Renal pelvis (tissue), 4 donors: ENCODE data around the gene CCDC124. TPM values are rescaled to one million over a fixed set of nuclear protein-coding genes. Genes with fewer than 3 reads are reported as not detected.

ENCODE experiments used
- DNase-seq: peaks from one replicate; pipeline ENCODE4 v3.0.0-alpha.2; 2013
- polyA plus RNA-seq, 3 donors: library from polyadenylated mRNA; unstranded; fragments of 120-200 nt; gene quantifications; one replicate each; pipeline ENCODE4 v1.2.1, GENCODE V29; 2013; ENCODE audit not compliant: insufficient read length in 3 of 3

Gene CCDC124
- polyA plus RNA-seq, 3 donors: 69.1 to 95.5 (median 76.6) TPM

- DNase-seq: no peak
Observed at GRCh38 chr19:17926044-17926443, 6.8 kb upstream of the CCDC124 start.

- no peak for DNase-seq
Observed at GRCh38 chr19:17929056-17929455, 3.8 kb upstream of the CCDC124 start.

- no peak for DNase-seq
Observed at GRCh38 chr19:17931532-17932191, 1.2 kb upstream of the CCDC124 start.

- DNase-seq: no peak
Observed at GRCh38 chr19:17933414-17934129, 757 bp downstream of the CCDC124 start.

GRCh38 chr19:17936379-17936778 lies 3.6 kb downstream of the CCDC124 start:
- no peak for DNase-seq

- DNase-seq: no peak
Observed at GRCh38 chr19:17937371-17937900, 4.6 kb downstream of the CCDC124 start.

- no peak for DNase-seq
Observed at GRCh38 chr19:17938092-17938845, 5.5 kb downstream of the CCDC124 start.

GRCh38 chr19:17942181-17942580 lies 9.4 kb downstream of the CCDC124 start:
- no peak for DNase-seq

GRCh38 chr19:17942582-17943273 lies 9.9 kb downstream of the CCDC124 start:
- no peak for DNase-seq

GRCh38 chr19:17943274-17944221 lies 10.7 kb downstream of the CCDC124 start:
- DNase-seq: no peak

GRCh38 chr19:17944301-17944700 lies 11.5 kb downstream of the CCDC124 start:
- no peak for DNase-seq

GRCh38 chr19:17946965-17947784 lies 14.4 kb downstream of the CCDC124 start:
- DNase-seq: no peak

GRCh38 chr19:17947815-17948513 lies 15.1 kb downstream of the CCDC124 start:
- DNase-seq: peak; percentile 96

- no peak for DNase-seq
Observed at GRCh38 chr19:17948514-17948900, 15.7 kb downstream of the CCDC124 start.

GRCh38 chr19:17948931-17949930 lies 16.4 kb downstream of the CCDC124 start:
- DNase-seq: no peak

- no peak for DNase-seq
Observed at GRCh38 chr19:17949956-17950309, 17.1 kb downstream of the CCDC124 start.

- DNase-seq: peak; percentile 80
Observed at GRCh38 chr19:17950310-17951156, 17.7 kb downstream of the CCDC124 start.
